Limb (tissue), 2 donors: Measurements from ENCODE around the gene CCDC92.
"Not testable (repeated sequence)": the region's sequence is repeated elsewhere in the genome, so short reads cannot be mapped to it uniquely, and the experiment has no call there.

ENCODE experiments used
- DNase-seq, 2 donors: peaks; one replicate each; pipeline ENCODE4 v3.0.0-alpha.2; 2016; ENCODE audit errors: extremely low spot score in 2 of 2

The CCDC92 gene

DNA sequence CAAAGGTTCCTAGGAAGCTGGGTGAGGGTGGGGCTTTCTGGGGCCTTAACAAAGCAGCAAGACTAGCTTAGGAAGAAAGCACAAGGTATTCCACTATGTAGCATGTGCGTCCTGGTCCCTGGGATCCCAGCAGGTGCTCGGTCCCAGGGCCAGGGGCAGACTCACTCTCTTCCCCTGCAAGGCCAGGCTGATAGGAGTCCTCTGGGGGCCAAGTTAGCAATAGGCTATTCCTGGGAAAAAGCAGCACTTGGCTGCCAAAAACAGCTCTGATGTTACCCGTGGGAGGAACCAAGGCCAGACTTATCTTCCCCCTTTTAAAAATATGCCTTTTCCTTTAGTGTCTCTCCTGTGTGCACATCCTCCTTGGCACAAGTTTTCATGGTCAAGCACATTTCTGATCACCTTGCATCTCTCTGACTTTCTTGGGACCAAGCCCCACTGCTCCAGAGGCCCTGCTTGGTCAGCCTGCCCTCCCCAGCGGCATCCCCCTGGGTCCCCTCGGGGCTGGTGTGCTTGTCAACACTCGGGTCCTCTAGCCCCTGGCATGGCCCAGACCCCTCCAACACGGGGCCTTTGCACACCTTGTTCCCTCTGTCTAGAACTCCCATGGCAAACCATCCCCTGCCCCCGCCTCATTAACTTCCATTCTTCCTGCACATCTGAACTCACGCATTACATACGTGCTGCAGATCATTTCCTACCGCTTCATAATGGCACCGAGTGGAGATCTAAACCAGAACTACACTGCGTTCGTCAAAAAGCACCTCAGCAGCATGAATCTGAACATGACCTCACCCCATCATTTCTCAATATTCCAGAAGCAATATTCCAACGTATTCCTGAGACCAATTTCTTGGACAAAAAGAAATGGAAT, 21.9 kb downstream of the CCDC92 start:
- no peak for DNase-seq

GRCh38 chr12:123949770-123950165, 22.9 kb downstream of the CCDC92 start:
- DNase-seq = no peak

- DNase-seq = no peak
Observed at GRCh38 chr12:123948796-123949769, 23.5 kb downstream of the CCDC92 start.

DNA sequence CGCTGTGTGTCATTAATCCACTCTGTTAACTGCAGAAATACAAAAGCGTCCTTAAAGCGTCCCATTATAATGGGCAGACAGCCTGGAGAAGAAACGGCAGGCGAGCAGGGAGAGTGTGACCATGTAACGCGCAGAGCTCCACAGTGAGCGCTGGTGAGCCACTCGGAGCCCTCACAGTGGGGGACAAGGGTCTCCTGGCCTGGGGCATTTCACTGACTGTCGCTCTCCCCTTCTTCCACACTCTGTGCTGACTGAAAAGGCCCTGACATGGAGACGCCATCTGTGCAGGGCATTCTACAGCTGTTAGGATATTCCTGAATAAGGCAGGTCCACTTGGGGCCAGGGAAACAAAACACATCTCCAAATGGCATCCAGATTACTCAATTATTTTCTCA, 24.2 kb downstream of the CCDC92 start:
- peak in 1 of 2 donors; percentile 47 for DNase-seq

DNA sequence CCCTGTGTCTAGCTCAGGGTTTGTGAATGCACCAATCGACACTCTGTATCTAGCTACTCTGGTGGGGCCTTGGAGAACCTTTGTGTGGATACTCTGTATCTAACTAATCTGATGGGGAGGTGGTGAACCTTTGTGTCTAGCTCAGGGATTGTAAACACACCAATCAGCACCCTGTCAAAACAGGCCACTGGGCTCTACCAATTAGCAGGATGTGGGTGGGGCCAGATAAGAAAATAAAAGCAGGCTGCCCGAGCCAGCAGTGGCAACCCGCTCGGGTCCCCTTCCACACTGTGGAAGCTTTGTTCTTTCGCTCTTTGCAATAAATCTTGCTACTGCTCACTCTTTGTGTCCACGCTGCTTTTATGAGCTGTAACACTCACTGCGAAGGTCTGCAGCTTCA, 25.1 kb downstream of the CCDC92 start:
- DNase-seq = not testable (repeated sequence)

DNA sequence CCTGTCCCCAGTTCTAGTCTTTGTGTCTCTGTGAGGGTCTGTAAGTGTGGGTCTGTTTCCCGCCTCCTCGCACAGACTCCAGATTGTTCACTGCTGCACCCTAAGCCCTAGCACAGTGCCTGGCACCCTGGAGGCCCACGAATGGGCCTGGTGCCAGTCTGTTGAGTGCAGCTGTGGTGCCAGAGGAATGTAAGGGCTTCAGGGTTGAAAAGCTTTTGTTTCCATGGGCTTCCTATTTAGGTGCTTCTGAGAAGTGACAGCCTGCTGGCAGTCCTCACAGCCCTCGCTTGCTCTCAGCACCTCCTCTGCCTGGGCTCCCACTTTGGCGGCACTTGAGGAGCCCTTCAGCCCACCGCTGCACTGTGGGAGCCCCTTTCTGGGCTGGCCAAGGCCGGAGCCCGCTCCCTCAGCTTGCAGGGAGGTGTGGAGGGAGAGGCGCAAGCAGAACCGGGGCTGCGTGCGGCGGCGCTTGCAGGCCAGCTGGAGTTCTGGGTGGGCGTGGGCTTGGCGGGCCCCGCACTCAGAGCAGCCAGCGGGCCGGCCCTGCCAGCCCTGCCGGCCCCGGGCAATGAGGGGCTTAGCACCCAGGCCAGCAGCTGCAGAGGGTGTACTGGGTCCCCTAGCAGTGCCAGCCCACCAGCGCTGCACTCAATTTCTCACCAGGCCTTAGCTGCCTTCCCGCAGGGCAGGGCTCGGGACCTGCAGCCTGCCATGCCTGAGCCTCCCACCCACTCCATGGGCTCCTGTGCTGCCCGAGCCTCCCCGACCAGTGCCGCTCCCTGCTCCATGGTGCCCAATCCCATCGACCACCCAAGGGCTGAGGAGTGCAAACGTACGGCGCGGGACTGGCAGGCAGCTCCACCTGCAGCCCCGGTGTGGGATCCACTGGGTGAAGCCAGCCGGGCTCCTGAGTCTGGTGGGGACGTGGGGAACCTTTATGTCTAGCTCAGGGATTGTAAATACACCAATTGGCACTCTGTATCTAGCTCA, 25.8 kb downstream of the CCDC92 start:
- not testable (repeated sequence) for DNase-seq

DNA sequence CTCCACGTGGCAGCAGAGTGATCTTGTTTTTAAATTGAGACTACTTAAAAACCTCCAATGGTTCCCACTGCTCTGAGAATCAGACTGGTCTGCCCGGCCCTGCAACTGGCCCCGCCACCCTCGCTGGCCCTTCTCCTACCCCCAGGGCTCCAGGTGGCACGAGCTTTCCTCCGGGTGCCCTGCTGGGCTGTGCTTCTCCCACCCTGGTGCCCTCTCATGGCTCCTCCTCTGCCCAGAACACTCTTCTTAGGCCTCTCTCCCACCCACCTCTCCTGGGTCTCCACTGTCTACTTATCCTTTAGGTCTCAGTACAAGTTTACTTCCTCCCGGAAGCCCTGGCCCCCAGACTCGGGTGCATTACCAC, 26.5 kb downstream of the CCDC92 start:
- DNase-seq = no peak

- no peak for DNase-seq
Observed at GRCh38 chr12:123945287-123946151, 27.1 kb downstream of the CCDC92 start.

DNA sequence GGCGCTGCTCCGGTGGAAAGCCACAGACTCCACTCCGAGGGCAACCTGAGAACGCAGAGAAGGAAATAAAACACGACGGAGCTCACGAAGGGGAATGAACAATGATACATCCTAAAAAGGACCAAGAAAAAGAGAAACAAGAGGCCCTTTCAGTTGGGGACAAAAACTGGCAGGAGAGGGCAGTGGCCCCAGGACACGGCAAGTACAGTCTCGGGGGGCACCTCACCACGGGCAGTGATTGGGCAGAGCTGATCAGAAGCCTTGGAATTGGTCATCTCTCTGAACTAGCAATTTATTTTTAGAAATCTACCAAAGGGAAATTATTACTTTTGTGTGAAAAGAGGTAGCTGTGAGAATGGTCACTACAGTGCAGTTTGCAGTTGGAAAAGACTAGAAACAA, 27.9 kb downstream of the CCDC92 start:
- no peak for DNase-seq

DNA sequence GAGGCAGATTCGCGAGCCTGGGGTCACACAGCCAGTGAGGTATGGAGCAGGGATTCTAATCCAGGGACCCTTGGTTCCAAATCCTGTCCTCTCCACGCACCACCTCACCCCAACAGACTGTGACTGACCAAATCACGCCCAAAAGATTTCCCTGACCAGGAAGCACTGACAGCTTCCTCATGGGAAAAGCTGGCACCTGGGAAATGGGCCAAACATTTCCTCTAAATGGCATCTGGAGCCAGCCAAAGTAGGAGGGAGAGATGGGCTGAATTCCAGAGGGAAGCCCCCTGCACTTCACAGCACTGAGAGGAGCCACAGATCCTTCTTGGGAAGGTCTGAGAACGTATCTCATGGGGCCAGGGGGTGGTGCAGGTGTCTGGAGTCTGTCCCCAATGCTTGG, 28.8 kb downstream of the CCDC92 start:
- DNase-seq = no peak

GRCh38 chr12:123942911-123943648, 29.6 kb downstream of the CCDC92 start:
- DNase-seq = no peak

GRCh38 chr12:123942238-123942653, 30.4 kb downstream of the CCDC92 start:
- no peak for DNase-seq

- DNase-seq = no peak
Observed at GRCh38 chr12:123941624-123942237, 30.9 kb downstream of the CCDC92 start.

DNA sequence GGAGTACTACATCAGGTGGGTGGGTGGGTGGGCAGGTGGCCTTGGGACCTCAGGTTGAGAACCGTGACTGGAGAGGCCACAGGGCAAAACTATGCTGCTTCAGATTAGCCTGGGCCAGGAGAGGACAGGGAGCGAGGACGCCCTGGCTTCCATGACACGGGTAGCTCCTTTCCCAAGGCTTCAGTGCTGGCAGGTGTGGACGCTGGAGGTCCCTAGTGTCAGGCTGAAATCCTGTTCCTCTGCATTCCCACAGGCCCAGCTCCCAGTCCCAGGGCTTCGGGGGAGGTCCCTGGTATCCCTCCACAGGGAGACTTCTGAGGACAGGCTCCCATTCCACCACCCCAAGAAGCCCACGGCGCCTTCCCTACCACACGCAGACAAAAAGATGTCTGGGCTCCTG, 31.6 kb downstream of the CCDC92 start:
- no peak for DNase-seq

DNA sequence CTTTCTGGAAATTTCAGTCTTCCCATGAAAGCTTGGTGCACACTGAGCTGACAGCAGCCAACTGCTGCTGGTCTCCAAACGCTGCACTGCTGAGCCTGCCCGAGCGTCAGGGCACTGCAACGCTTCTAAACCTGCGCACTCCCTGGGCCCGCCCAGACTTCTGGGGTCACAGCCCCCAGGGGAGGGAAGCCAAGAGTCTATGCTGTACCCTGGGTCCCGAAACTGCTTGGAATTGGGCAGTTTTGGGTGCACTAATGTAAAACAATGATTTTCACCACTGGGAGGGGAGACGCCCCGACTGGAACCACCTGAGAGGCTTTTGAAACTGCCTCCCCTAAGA, 32.0 kb downstream of the CCDC92 start:
- DNase-seq = no peak

GRCh38 chr12:123939716-123940626, 32.7 kb downstream of the CCDC92 start:
- no peak for DNase-seq

GRCh38 chr12:123938679-123939480, 33.8 kb downstream of the CCDC92 start:
- DNase-seq = no peak
